Activated CD4-positive, alpha-beta T cell treated with anti-CD3 and anti-CD28 coated beads, Interleukin-2, amount 50 U/mL, for 4 hours (primary cell): ENCODE results near the gene DIP2C.

Source experiments
- DNase-seq, 2 experiments: peaks; one replicate each; pipeline ENCODE4 v3.0.0-alpha.2; 2020

The DIP2C gene

GRCh38 chr10:567869-568268, 121.6 kb downstream of the DIP2C start:
- no peak for DNase-seq

GRCh38 chr10:566241-566885, 123.1 kb downstream of the DIP2C start:
- no peak for DNase-seq

- no peak for DNase-seq
Measured at GRCh38 chr10:565676-566075, 123.8 kb downstream of the DIP2C start.

GRCh38 chr10:565146-565545, 124.3 kb downstream of the DIP2C start:
- DNase-seq = no peak

GRCh38 chr10:563827-564226, 125.6 kb downstream of the DIP2C start:
- DNase-seq = no peak

- DNase-seq = no peak
Measured at GRCh38 chr10:562142-562541, 127.3 kb downstream of the DIP2C start.

- DNase-seq = no peak
Measured at GRCh38 chr10:561721-562120, 127.7 kb downstream of the DIP2C start.

GRCh38 chr10:560314-560992, 129.0 kb downstream of the DIP2C start:
- DNase-seq = no peak

GRCh38 chr10:559767-560047, 129.8 kb downstream of the DIP2C start:
- no peak for DNase-seq

- no peak for DNase-seq
Measured at GRCh38 chr10:558891-559766, 130.3 kb downstream of the DIP2C start.

GRCh38 chr10:558364-558763, 131.1 kb downstream of the DIP2C start:
- DNase-seq = no peak

- no peak for DNase-seq
Measured at GRCh38 chr10:557792-558328, 131.6 kb downstream of the DIP2C start.

GRCh38 chr10:556971-557637, 132.4 kb downstream of the DIP2C start:
- DNase-seq = no peak

- DNase-seq = no peak
Measured at GRCh38 chr10:555682-556350, 133.7 kb downstream of the DIP2C start.

- DNase-seq = no peak
Measured at GRCh38 chr10:555281-555680, 134.2 kb downstream of the DIP2C start.

- no peak for DNase-seq
Measured at GRCh38 chr10:554182-554848, 135.2 kb downstream of the DIP2C start.

GRCh38 chr10:553233-553632, 136.2 kb downstream of the DIP2C start:
- no peak for DNase-seq

GRCh38 chr10:552679-553078, 136.8 kb downstream of the DIP2C start:
- DNase-seq = no peak

GRCh38 chr10:551373-552252, 137.9 kb downstream of the DIP2C start:
- no peak for DNase-seq

- no peak for DNase-seq
Measured at GRCh38 chr10:550665-551372, 138.6 kb downstream of the DIP2C start.
